Transverse colon (tissue), 4 donors: ENCODE results near the gene TIRAP. TPM values are rescaled to one million over a fixed set of nuclear protein-coding genes. Genes with fewer than 3 reads are reported as not detected.
"Not testable (repeated sequence)": the region's sequence is repeated elsewhere in the genome, so short reads cannot be mapped to it uniquely, and the experiment has no call there.

Experiments
- DNase-seq: peaks from one replicate; pipeline ENCODE4 v3.0.0-alpha.2; 2019
- H3K27ac ChIP-seq, 4 donors: fragments of 200-600 bp; sonication (generic); 2 replicates each; pipeline ENCODE4 v1.5.1; 2016 to 2018; ENCODE audit warnings: inconsistent platforms in 4 of 4
- H3K27me3 ChIP-seq: fragments of 200-600 bp; sonication (generic); 2 replicates; pipeline ENCODE4 v1.5.1; 2017; ENCODE audit warnings: inconsistent platforms
- H3K36me3 ChIP-seq, 4 donors: fragments of 200-600 bp; sonication (generic); 2 replicates each; pipeline ENCODE4 v1.5.1; 2017 to 2019; ENCODE audit warnings: inconsistent platforms in 4 of 4
- H3K4me1 ChIP-seq, 4 donors: fragments of 200-600 bp; sonication (generic); 2 replicates each; pipeline ENCODE4 v1.5.1; 2017 to 2020; ENCODE audit warnings: inconsistent platforms in 4 of 4
- H3K4me3 ChIP-seq, 4 donors: fragments of 200-600 bp; sonication (generic); 1 replicate in 1 of 4; 2 replicates in 3 of 4; pipeline versions ENCODE4 v1.5.1 to v1.6.1; 2017 to 2019; ENCODE audit warnings: inconsistent platforms in 4 of 4
- H3K9me3 ChIP-seq, 2 donors: fragments of 200-600 bp; sonication (generic); 2 replicates each; pipeline ENCODE4 v1.5.1; 2017 to 2019; ENCODE audit warnings: inconsistent platforms in 2 of 2
- CTCF ChIP-seq, 5 experiments: fragments of 200-600 bp in 3 of 5; fragments of 450-650 bp in 2 of 5; sonication (generic) in 3 of 5; IDR thresholded peaks; 1 replicate in 2 of 5; 2 replicates in 3 of 5; pipeline ENCODE4 v1.5.1; 2016 to 2017; ENCODE audit warnings: antibody characterized with exemption in 5 of 5, inconsistent platforms in 3 of 5, mild to moderate bottlenecking in 2 of 5, moderate library complexity in 1 of 5
- EP300 ChIP-seq: sonication (generic); formaldehyde crosslinking; IDR thresholded peaks from one replicate; pipeline ENCODE4 v1.6.1; 2017; ENCODE audit warnings: antibody characterized with exemption, low read depth
- POLR2A ChIP-seq: fragments of 450-650 bp; IDR thresholded peaks from one replicate; pipeline ENCODE4 v1.6.1; 2016; ENCODE audit warnings: antibody characterized with exemption, mild to moderate bottlenecking, moderate library complexity
- POLR2AphosphoS5 ChIP-seq, 3 donors: sonication (generic); formaldehyde crosslinking; IDR thresholded peaks; one replicate each; pipeline ENCODE4 v1.6.1; 2016; ENCODE audit warnings: antibody characterized with exemption in 3 of 3
- whole genome bisulfite sequencing, 2 donors: methylation state at CpG; one replicate each; pipeline ENCODE4 v1.1.5; 2018; ENCODE audit warnings: low coverage in 1 of 2; 5-methylcytosine and 5-hydroxymethylcytosine counted together
- in situ Hi-C, 4 donors: fragments of 200-750 bp; cut with MboI; loops; one replicate each; pipeline versions ENCODE4 v1.15.0 to v1.15.1; 2017; ENCODE audit warnings: low sequenced_read_pairs in 3 of 4, low pct_ligation_motif_present in 1 of 4, low pct_unique_long_range_greater_than_20kb in 1 of 4
- intact Hi-C: fragments of 100-400 bp; cut with DNase I; formaldehyde crosslinking; loops from one replicate; pipeline ENCODE4 v1.15.1; 2023; ENCODE audit warnings: low total_unique reads
- total RNA-seq, 4 donors: library from RNA; depleted of rRNA; stranded (reverse); fragments of >200 nt; gene quantifications; one replicate each; pipeline ENCODE4 v1.1.0, GENCODE V29; 2016

TIRAP gene
- total RNA-seq, 4 donors from 2014 or later: 5.8 to 38.9 (median 20.3) TPM

GRCh38 chr11:126305699-126306098 is 22.8 kb downstream of the TIRAP start:
- no peak for TF ChIP-seq POLR2AphosphoS5 (IDR thresholded peaks at IDR 0.05)
- no peak for TF ChIP-seq POLR2A
- TF ChIP-seq EP300: no peak
- no peak for TF ChIP-seq CTCF (IDR thresholded peaks at IDR 0.05)
- DNase-seq: no peak
- in situ Hi-C loops: loop anchor here in 2 of 4 donors (25.0 kb wide), 2 partner anchors 107 to 182 kb away; no protein-coding TSS in a partner anchor
- peak overlapping the region in 1 of 4 donors; percentile 10 for H3K27ac ChIP-seq
- H3K4me3 ChIP-seq: no peak overlapping the region
- intact Hi-C loops: no loop called here
- H3K4me1 ChIP-seq: peaks cover 4 to 24% (median 14%) of the 10 kb centered on the region in 4 donors
- no peaks in the 10 kb centered on the region for H3K27me3 ChIP-seq
- 80 to 85% methylated on average over 2 to 4 of the region's 4 CpGs for WGBS, 2 donors
- no peaks in the 10 kb centered on the region for H3K36me3 ChIP-seq
- H3K9me3 ChIP-seq: no peaks in the 10 kb centered on the region

GRCh38 chr11:126307706-126308105 is 24.8 kb downstream of the TIRAP start:
- no peaks in the 10 kb centered on the region for H3K27me3 ChIP-seq
- peaks cover 4 to 40% (median 19%) of the 10 kb centered on the region in 4 donors for H3K4me1 ChIP-seq
- in situ Hi-C loops: loop anchor here in 2 of 4 donors (25.0 kb wide), 2 partner anchors 105 to 180 kb away; no protein-coding TSS in a partner anchor
- no peaks in the 10 kb centered on the region for H3K9me3 ChIP-seq
- WGBS, 2 donors: 54 to 65% methylated on average over 5 of the region's 5 CpGs
- intact Hi-C loops: no loop called here
- no peak for TF ChIP-seq POLR2AphosphoS5 (IDR thresholded peaks at IDR 0.05)
- no peaks in the 10 kb centered on the region for H3K36me3 ChIP-seq
- peak overlapping the region in 1 of 4 donors; percentile 26 for H3K27ac ChIP-seq
- DNase-seq: no peak
- no peak overlapping the region for H3K4me3 ChIP-seq

GRCh38 chr11:126308271-126308671 is 25.4 kb downstream of the TIRAP start:
- intact Hi-C loops: no loop called here
- Histone ChIP-seq H3K36me3 (no peaks in the 10 kb centered on the region), H3K4me1 (peaks cover 4 to 41% (median 20%) of the 10 kb centered on the region in 4 donors), H3K9me3 (no peaks in the 10 kb centered on the region), H3K4me3 (no peak overlapping the region), H3K27me3 (no peaks in the 10 kb centered on the region), H3K27ac (peak overlapping the region in 1 of 4 donors; percentile 50)
- 84 to 94% methylated on average over 3 to 4 of the region's 4 CpGs for WGBS, 2 donors
- no peak for DNase-seq
- in situ Hi-C loops: loop anchor here in 2 of 4 donors (25.0 kb wide), 2 partner anchors 104 to 179 kb away; no protein-coding TSS in a partner anchor
- TF ChIP-seq CTCF (IDR thresholded peaks at IDR 0.05) (no peak), EP300 (no peak), POLR2A (no peak), POLR2AphosphoS5 (IDR thresholded peaks at IDR 0.05) (no peak)

- peaks cover 4 to 36% (median 18%) of the 10 kb centered on the region in 4 donors for H3K4me1 ChIP-seq
- intact Hi-C loops, H3K4me3 ChIP-seq, DNase-seq, H3K9me3 ChIP-seq, H3K27me3 ChIP-seq, H3K36me3 ChIP-seq: not testable (repeated sequence)
- H3K27ac ChIP-seq: peak overlapping the region in 1 of 4 donors; percentile 50
- 83 to 92% methylated on average over 3 to 4 of the region's 4 CpGs for WGBS, 2 donors
- in situ Hi-C loops: loop anchor here in 2 of 4 donors (25.0 kb wide), 2 partner anchors 104 to 179 kb away; no protein-coding TSS in a partner anchor
Observed at GRCh38 chr11:126308771-126309170, 25.9 kb downstream of the TIRAP start.

- intact Hi-C loops: loop anchor here (2.0 to 10.0 kb wide), 3 partner anchors 46 to 172 kb away; no protein-coding TSS in a partner anchor
Observed at GRCh38 chr11:126310200-126310991, 27.5 kb downstream of the TIRAP start.

More at GRCh38 chr11:126310200-126310991, 27.5 kb downstream of the TIRAP start:
- H3K9me3 ChIP-seq: no peaks in the 10 kb centered on the region
- H3K4me1 ChIP-seq: peaks cover 0 to 28% (median 9%) of the 10 kb centered on the region in 4 donors
- no peaks in the 10 kb centered on the region for H3K27me3 ChIP-seq
- WGBS, 2 donors: 70 to 82% methylated on average over 6 to 12 of the region's 12 CpGs
- in situ Hi-C loops: loop anchor here in 3 of 4 donors (10.0 to 25.0 kb wide), 4 partner anchors 102 to 177 kb away; no protein-coding TSS in a partner anchor
- no peak overlapping the region for H3K27ac ChIP-seq
- H3K36me3 ChIP-seq: no peaks in the 10 kb centered on the region
- TF ChIP-seq POLR2AphosphoS5 (IDR thresholded peaks at IDR 0.05): no peak
- TF ChIP-seq CTCF (IDR thresholded peaks at IDR 0.05): peak; percentile 76 to 90 (median 84)
- peak; percentile 79 for DNase-seq
- H3K4me3 ChIP-seq: no peak overlapping the region
